Gastrocnemius medialis (tissue), 4 donors: Measurements from ENCODE around the gene PRSS38. TPM values are rescaled to one million over a fixed set of nuclear protein-coding genes. Genes with fewer than 3 reads are reported as not detected.

ENCODE experiments used
- ATAC-seq, 2 donors: fragments of 150-250 bp; one replicate each; pipeline ENCODE4 v1.9.1; 2016
- DNase-seq, 2 donors: peaks; one replicate each; pipeline ENCODE4 v3.0.0-alpha.2; 2019
- H3K27ac ChIP-seq, 4 donors: fragments of 200-600 bp; sonication (generic); 1 replicate in 1 of 4; 2 replicates in 3 of 4; pipeline ENCODE4 v1.5.1; 2016 to 2018; ENCODE audit warnings: mild to moderate bottlenecking in 2 of 4, moderate library complexity in 1 of 4
- H3K27me3 ChIP-seq, 3 donors: fragments of 200-600 bp; sonication (generic) in 2 of 3; 1 replicate in 1 of 3; 2 replicates in 2 of 3; pipeline versions ENCODE4 v1.5.1 to v1.6.0; 2016 to 2019; ENCODE audit warnings: mild to moderate bottlenecking in 1 of 3, moderate library complexity in 1 of 3
- H3K36me3 ChIP-seq, 2 donors: fragments of 200-600 bp; sonication (generic) in 1 of 2; one replicate each; pipeline ENCODE4 v1.5.1; 2017 to 2018
- H3K4me1 ChIP-seq, 2 donors: fragments of 200-600 bp; sonication (generic) in 1 of 2; one replicate each; pipeline ENCODE4 v1.5.1; 2016 to 2017; ENCODE audit warnings: mild to moderate bottlenecking in 2 of 2
- H3K4me3 ChIP-seq, 4 donors: fragments of 200-600 bp; sonication (generic) in 3 of 4; 1 replicate in 1 of 4; 2 replicates in 3 of 4; pipeline ENCODE4 v1.5.1; 2016 to 2019; ENCODE audit warnings: mild to moderate bottlenecking in 2 of 4
- H3K9me3 ChIP-seq, 3 donors: fragments of 200-600 bp; sonication (generic) in 2 of 3; 1 replicate in 1 of 3; 2 replicates in 2 of 3; pipeline ENCODE4 v1.5.1; 2016 to 2019
- POLR2A ChIP-seq, 2 donors: fragments of 450-650 bp; IDR thresholded peaks; one replicate each; pipeline ENCODE4 v1.6.1; 2017; ENCODE audit warnings: antibody characterized with exemption in 2 of 2, mild to moderate bottlenecking in 2 of 2, moderate library complexity in 2 of 2
- in situ Hi-C, 4 donors: fragments of 200-750 bp; cut with MboI; loops; one replicate each; pipeline versions ENCODE4 v1.15.0 to v1.8.0; 2017; ENCODE audit warnings: low sequenced_read_pairs in 4 of 4
- intact Hi-C: fragments of 100-400 bp; cut with DNase I; formaldehyde crosslinking; loops from one replicate; pipeline ENCODE4 v1.15.1; 2023; ENCODE audit warnings: low total_unique reads
- total RNA-seq, 4 donors: library from RNA; depleted of rRNA; stranded (reverse); fragments of >200 nt; gene quantifications; one replicate each; pipeline versions ENCODE4 v1.1.0 to v1.2.3, GENCODE V29; 2016
- TF ChIP-seq, protein P1 (sequence below), 5 experiments: fragments of 450-650 bp in 3 of 5; fragments of 200-600 bp in 2 of 5; sonication (generic) in 2 of 5; IDR thresholded peaks in 4 of 5; conservative IDR thresholded peaks in 1 of 5; 1 replicate in 4 of 5; 2 replicates in 1 of 5; pipeline ENCODE4 v1.5.1; 2016 to 2019; ENCODE audit warnings: antibody characterized with exemption in 5 of 5, mild to moderate bottlenecking in 3 of 5, moderate library complexity in 3 of 5

PRSS38 gene
- total RNA-seq, 4 donors from 2014 or later: not detected

DNA sequence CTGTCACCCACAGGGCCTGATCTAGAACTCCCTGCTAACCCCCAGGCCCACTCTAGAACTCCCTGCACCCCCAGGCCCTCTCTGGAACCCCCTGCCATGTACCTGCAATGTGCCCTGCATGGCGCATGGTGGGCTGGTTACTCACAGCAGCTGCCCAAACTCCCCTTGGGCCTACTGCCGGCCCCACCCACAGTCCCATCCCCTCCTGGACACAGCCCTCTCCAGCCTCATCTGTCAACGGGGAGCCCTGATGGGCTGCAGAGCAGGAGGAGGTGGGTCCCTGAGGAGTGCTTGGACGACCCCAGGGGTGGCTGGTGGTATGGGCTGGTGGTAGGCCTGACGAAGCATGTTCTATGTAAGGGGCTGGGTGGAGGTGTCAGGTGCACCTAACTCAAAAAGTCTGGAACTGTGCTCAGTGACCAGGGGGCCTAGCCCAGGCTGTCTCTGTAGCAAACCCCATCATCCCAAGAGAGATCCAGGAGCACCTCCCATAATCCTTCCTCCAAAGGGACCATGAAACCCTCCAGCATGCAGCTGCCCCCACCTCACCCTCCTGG lies 19.0 kb upstream of the PRSS38 start:
- H3K4me3 ChIP-seq: no peak overlapping the region
- DNase-seq (no peak), ATAC-seq (no peak)
- no peaks in the 10 kb centered on the region for H3K27me3 ChIP-seq
- in situ Hi-C loops: no loop called here
- intact Hi-C loops: no loop called here
- no peaks in the 10 kb centered on the region for H3K36me3 ChIP-seq
- TF ChIP-seq, protein P1, sequence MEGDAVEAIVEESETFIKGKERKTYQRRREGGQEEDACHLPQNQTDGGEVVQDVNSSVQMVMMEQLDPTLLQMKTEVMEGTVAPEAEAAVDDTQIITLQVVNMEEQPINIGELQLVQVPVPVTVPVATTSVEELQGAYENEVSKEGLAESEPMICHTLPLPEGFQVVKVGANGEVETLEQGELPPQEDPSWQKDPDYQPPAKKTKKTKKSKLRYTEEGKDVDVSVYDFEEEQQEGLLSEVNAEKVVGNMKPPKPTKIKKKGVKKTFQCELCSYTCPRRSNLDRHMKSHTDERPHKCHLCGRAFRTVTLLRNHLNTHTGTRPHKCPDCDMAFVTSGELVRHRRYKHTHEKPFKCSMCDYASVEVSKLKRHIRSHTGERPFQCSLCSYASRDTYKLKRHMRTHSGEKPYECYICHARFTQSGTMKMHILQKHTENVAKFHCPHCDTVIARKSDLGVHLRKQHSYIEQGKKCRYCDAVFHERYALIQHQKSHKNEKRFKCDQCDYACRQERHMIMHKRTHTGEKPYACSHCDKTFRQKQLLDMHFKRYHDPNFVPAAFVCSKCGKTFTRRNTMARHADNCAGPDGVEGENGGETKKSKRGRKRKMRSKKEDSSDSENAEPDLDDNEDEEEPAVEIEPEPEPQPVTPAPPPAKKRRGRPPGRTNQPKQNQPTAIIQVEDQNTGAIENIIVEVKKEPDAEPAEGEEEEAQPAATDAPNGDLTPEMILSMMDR (IDR thresholded peaks at IDR 0.05 in 4 of 5, conservative IDR thresholded peaks at IDR 0.05 in 1 of 5): no peak
- TF ChIP-seq POLR2A (IDR thresholded peaks at IDR 0.05): no peak
- no peak overlapping the region for H3K27ac ChIP-seq
- H3K9me3 ChIP-seq: no peaks in the 10 kb centered on the region
- H3K4me1 ChIP-seq: no peaks in the 10 kb centered on the region

DNA sequence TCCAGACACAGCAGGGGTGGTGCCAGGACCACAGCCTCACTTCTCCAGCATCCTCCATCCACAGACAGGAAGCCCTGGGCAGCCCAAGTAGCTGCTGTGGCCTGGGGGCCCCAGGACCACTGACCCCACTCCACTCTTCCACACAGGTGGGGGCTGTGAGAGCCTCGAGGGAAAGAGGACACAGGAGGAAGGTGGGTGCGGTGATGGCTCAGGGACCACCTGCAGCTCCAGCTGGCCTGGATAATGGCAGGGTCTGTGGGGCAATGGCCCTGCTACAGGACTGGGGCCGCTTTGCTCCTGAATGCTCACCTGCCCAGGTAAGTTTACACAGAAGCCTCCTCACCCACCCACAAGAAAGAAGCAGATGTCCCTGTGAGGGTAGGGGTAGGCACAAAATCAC lies 18.3 kb upstream of the PRSS38 start:
- in situ Hi-C loops (no loop called here), intact Hi-C loops (no loop called here)
- DNase-seq (no peak), ATAC-seq (no peak)
- no peaks in the 10 kb centered on the region for H3K4me1 ChIP-seq
- H3K36me3 ChIP-seq: no peaks in the 10 kb centered on the region
- H3K27me3 ChIP-seq: no peaks in the 10 kb centered on the region
- no peak overlapping the region for H3K27ac ChIP-seq
- H3K9me3 ChIP-seq: no peaks in the 10 kb centered on the region
- TF ChIP-seq, protein P1 (IDR thresholded peaks at IDR 0.05 in 4 of 5, conservative IDR thresholded peaks at IDR 0.05 in 1 of 5): no peak
- no peak for TF ChIP-seq POLR2A (IDR thresholded peaks at IDR 0.05)
- H3K4me3 ChIP-seq: no peak overlapping the region

DNA sequence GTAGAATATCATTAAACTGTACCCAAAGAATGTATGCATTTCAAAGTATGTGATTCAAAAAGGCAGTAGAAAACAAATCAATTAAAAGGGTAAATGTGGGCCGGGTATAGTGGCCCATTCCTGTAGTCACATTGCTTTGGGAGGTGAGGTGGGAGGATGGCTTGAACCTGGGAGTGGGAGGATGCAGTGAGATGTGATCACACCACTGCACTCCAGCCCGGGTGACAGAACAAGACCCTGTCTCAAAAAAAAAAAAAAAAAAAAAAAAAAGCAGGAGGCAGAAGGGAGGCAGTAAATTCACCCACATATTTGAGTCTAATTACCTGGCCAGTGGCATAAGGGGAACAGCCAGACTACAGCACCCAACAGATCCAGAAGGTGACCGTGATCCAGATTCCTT lies 17.9 kb upstream of the PRSS38 start:
- Histone ChIP-seq H3K9me3 (no peaks in the 10 kb centered on the region), H3K27me3 (no peaks in the 10 kb centered on the region), H3K4me3 (no peak overlapping the region), H3K4me1 (no peaks in the 10 kb centered on the region), H3K36me3 (no peaks in the 10 kb centered on the region), H3K27ac (no peak overlapping the region)
- no peak for DNase-seq
- intact Hi-C loops (no loop called here), in situ Hi-C loops (no loop called here)
- ATAC-seq: no peak
- TF ChIP-seq POLR2A (IDR thresholded peaks at IDR 0.05): no peak

DNA sequence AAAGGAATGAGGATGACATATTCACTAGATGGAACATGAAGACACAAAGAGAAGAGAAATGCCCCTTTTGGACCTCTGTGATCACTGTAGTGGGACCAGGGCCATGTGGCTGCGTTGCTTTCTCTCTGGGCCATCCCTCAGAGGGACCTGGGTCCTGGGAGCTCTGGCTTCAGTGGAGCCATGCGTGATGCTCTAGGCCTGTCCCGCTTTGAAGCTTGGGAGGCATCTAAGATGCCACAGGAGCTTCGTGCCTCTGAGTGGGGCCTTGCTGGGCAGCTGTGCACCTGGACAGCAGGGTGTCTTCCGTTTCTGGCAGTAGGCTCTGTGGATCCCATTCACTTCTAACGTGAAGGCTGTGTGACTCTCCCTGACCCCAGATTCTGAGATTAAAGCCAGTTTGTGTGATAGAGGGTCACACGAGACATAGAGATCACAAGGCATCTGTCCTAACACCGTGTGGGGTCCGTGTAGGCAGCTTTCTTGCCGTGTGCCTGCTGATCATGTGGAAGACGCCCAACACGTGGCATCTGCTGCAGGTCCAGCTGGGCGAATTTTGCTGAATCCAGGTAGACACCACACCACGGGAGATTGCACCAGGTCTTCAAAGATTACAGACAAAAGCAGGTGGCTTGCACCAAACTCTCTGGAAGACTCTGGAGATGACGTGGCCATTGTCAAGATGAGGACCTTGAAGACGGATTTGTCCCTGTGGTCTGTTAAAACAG lies 17.2 kb upstream of the PRSS38 start:
- intact Hi-C loops: no loop called here
- H3K27ac ChIP-seq: no peak overlapping the region
- H3K27me3 ChIP-seq: no peaks in the 10 kb centered on the region
- H3K4me1 ChIP-seq: no peaks in the 10 kb centered on the region
- in situ Hi-C loops: no loop called here
- DNase-seq (no peak), ATAC-seq (no peak)
- H3K9me3 ChIP-seq: no peaks in the 10 kb centered on the region
- no peak for TF ChIP-seq POLR2A (IDR thresholded peaks at IDR 0.05)
- TF ChIP-seq, protein P1 (IDR thresholded peaks at IDR 0.05 in 4 of 5, conservative IDR thresholded peaks at IDR 0.05 in 1 of 5): no peak
- H3K36me3 ChIP-seq: no peaks in the 10 kb centered on the region
- no peak overlapping the region for H3K4me3 ChIP-seq

- Histone ChIP-seq H3K36me3 (no peaks in the 10 kb centered on the region), H3K27ac (no peak overlapping the region), H3K9me3 (no peaks in the 10 kb centered on the region), H3K4me3 (no peak overlapping the region), H3K4me1 (no peaks in the 10 kb centered on the region), H3K27me3 (no peaks in the 10 kb centered on the region)
- no peak for DNase-seq
- in situ Hi-C loops (no loop called here), intact Hi-C loops (no loop called here)
- no peak for TF ChIP-seq POLR2A (IDR thresholded peaks at IDR 0.05)
- TF ChIP-seq, protein P1 (IDR thresholded peaks at IDR 0.05 in 4 of 5, conservative IDR thresholded peaks at IDR 0.05 in 1 of 5): no peak
- no peak for ATAC-seq
Measured at GRCh38 chr1:227799756-227800155, 15.7 kb upstream of the PRSS38 start.
